Lung (tissue), 12 donors: ENCODE measurements around the gene TENM4. TPM values are rescaled to one million over a fixed set of nuclear protein-coding genes. Genes with fewer than 3 reads are reported as not detected.
A peak's percentile ranks its signal among the peaks of the same experiment; 100 is the strongest.

Experiments
- ATAC-seq: fragments of 200-7000 bp; cut with Tn5 transposase; one replicate; pipeline ENCODE4 v1.9.1; 2020; ENCODE audit warnings: moderate number of reproducible peaks; ENCODE audit not compliant: insufficient read depth, low FRiP score
- DNase-seq, 3 donors: peaks; one replicate each; pipeline ENCODE4 v3.0.0-alpha.2; 2013 to 2017
- H3K27ac ChIP-seq, 2 donors: one replicate each; pipeline ENCODE4 v1.5.1; 2013; ENCODE audit warnings: mild to moderate bottlenecking in 2 of 2, moderate library complexity in 2 of 2, control low read depth in 1 of 2, inconsistent platforms in 1 of 2, low read depth in 1 of 2, low read length in 1 of 2
- H3K27me3 ChIP-seq, 3 donors: one replicate each; pipeline ENCODE4 v1.5.1; 2013; ENCODE audit warnings: low read length in 2 of 3; ENCODE audit not compliant: control insufficient read depth in 3 of 3, insufficient read depth in 3 of 3
- H3K36me3 ChIP-seq, 4 donors: one replicate each; pipeline ENCODE4 v1.5.1; 2013; ENCODE audit warnings: low read length in 4 of 4, mild to moderate bottlenecking in 1 of 4, moderate library complexity in 1 of 4; ENCODE audit not compliant: control insufficient read depth in 4 of 4, insufficient read depth in 4 of 4
- H3K4me1 ChIP-seq, 5 donors: one replicate each; pipeline ENCODE4 v1.5.1; 2013; ENCODE audit warnings: low read length in 5 of 5, mild to moderate bottlenecking in 2 of 5, moderate library complexity in 1 of 5; ENCODE audit not compliant: control insufficient read depth in 5 of 5, insufficient read depth in 5 of 5
- H3K4me3 ChIP-seq: one replicate; pipeline ENCODE4 v1.5.1; 2013; ENCODE audit warnings: mild to moderate bottlenecking, control low read depth, moderate library complexity
- H3K9ac ChIP-seq, 2 donors: one replicate each; pipeline ENCODE4 v1.5.1; 2013; ENCODE audit warnings: low read length in 2 of 2, control low read depth in 1 of 2; ENCODE audit not compliant: insufficient read depth in 1 of 2
- H3K9me3 ChIP-seq, 4 donors: one replicate each; pipeline ENCODE4 v1.5.1; 2013; ENCODE audit warnings: low read length in 3 of 4, mild to moderate bottlenecking in 1 of 4, moderate library complexity in 1 of 4; ENCODE audit not compliant: control insufficient read depth in 4 of 4, insufficient read depth in 3 of 4
- WGBS, 2 donors: extraction: QIAGEN DNeasy Blood & Tissue Kit; methylation state at CpG; one replicate each; pipeline ENCODE4 v1.1.7; 2013; 5-methylcytosine and 5-hydroxymethylcytosine counted together
- polyA plus RNA-seq, 2 donors: library from polyadenylated mRNA; stranded (reverse); fragments of 200-250 nt; gene quantifications; one replicate each; pipeline ENCODE4 v1.2.1, GENCODE V29; 2013
- total RNA-seq, 2 donors: library from RNA; depleted of rRNA in 1 of 2; stranded (reverse); fragments of >200 nt in 1 of 2; gene quantifications; one replicate each; pipeline ENCODE4 v1.2.1, GENCODE V29; 2014 to 2021
- TF ChIP-seq, protein P1 (sequence below): IDR thresholded peaks from 2 replicates; pipeline ENCODE4 v1.5.1; 2012; ENCODE audit warnings: mild to moderate bottlenecking; ENCODE audit errors: control extremely low read depth, extremely low read depth
- donor health status: control.
- donor health status: control.
- donor health status: Bipolar disorder and iron deficiency.
- donor health status: healthy.
- donor health status: DM: yes; HTN: yes; CAD: no.

TENM4 gene
- total and polyA plus RNA-seq, 4 donors: 0.28 to 16.4 (median 3.2) TPM

DNA sequence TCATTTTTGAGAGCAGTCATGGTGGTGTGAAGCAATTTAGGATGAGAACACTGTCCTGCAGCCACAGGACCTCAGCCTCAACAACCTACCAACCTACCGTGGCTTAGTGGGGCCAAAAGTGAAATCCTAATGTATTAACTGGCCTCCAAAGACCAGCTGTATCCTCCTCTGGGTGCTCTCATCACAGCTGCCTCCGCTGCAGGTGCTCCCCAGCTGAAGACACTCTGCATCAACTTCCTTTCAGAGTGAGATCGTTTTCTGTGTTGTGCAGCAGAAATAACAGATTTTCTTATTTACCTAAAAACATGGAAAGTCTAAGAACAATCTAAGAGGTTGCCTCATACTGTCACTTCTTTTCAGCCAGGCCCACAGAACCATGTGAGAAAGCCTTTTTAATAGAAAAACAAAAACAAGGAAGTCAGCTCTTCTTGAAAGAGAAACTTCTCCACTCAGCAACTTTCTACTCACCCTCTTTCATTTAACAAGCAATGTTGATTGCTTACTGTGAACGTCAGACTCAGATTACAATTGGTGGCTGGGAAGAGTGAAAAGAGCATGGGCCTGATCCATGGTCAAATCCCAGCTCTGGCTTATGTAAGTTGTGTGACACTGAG lies 136.1 kb downstream of the TENM4 start:
- Histone ChIP-seq H3K36me3 (no peaks in the 10 kb centered on the region), H3K4me1 (peaks cover 0 to 6% (median 0%) of the 10 kb centered on the region in 5 donors), H3K9ac (no peak overlapping the region), H3K4me3 (no peak overlapping the region), H3K9me3 (peaks cover 0 to 1% (median 0%) of the 10 kb centered on the region in 4 donors), H3K27ac (no peak overlapping the region), H3K27me3 (no peaks in the 10 kb centered on the region)
- peak in 2 of 3 donors; percentile 35 to 63 for DNase-seq
- TF ChIP-seq, protein P1, sequence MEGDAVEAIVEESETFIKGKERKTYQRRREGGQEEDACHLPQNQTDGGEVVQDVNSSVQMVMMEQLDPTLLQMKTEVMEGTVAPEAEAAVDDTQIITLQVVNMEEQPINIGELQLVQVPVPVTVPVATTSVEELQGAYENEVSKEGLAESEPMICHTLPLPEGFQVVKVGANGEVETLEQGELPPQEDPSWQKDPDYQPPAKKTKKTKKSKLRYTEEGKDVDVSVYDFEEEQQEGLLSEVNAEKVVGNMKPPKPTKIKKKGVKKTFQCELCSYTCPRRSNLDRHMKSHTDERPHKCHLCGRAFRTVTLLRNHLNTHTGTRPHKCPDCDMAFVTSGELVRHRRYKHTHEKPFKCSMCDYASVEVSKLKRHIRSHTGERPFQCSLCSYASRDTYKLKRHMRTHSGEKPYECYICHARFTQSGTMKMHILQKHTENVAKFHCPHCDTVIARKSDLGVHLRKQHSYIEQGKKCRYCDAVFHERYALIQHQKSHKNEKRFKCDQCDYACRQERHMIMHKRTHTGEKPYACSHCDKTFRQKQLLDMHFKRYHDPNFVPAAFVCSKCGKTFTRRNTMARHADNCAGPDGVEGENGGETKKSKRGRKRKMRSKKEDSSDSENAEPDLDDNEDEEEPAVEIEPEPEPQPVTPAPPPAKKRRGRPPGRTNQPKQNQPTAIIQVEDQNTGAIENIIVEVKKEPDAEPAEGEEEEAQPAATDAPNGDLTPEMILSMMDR: no peak
- WGBS, 2 donors: 58 to 60% methylated on average over 4 of the region's 4 CpGs
- ATAC-seq: no peak

DNA sequence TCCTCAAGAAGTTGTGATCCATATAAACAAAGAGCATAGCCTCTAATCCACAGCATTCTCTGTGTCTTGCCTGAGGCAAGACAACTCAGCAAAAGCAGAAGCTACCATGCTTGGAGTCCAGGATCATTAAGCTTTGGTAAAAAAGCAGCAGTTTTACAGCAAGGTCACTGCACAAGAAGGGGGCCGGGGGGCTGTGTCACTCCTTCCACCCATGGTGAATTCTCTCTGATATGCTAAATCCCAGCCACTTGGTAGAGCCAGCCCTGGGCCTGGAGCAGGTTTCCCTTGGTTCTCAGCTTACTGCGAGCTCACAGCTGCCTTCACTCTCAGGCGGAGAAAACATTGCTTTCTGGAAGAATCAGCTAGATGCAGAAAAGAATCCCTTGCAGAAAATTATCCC lies 144.7 kb downstream of the TENM4 start:
- H3K36me3 ChIP-seq: no peaks in the 10 kb centered on the region
- no peak for ATAC-seq
- no peak for DNase-seq
- peaks cover 0 to 8% (median 4%) of the 10 kb centered on the region in 5 donors for H3K4me1 ChIP-seq
- no peak overlapping the region for H3K9ac ChIP-seq
- no peak overlapping the region for H3K4me3 ChIP-seq
- H3K27me3 ChIP-seq: no peaks in the 10 kb centered on the region
- WGBS, 2 donors: 56 to 68% methylated on average over 3 of the region's 3 CpGs
- TF ChIP-seq, protein P1: no peak
- no peak overlapping the region for H3K27ac ChIP-seq
- H3K9me3 ChIP-seq: no peaks in the 10 kb centered on the region

DNA sequence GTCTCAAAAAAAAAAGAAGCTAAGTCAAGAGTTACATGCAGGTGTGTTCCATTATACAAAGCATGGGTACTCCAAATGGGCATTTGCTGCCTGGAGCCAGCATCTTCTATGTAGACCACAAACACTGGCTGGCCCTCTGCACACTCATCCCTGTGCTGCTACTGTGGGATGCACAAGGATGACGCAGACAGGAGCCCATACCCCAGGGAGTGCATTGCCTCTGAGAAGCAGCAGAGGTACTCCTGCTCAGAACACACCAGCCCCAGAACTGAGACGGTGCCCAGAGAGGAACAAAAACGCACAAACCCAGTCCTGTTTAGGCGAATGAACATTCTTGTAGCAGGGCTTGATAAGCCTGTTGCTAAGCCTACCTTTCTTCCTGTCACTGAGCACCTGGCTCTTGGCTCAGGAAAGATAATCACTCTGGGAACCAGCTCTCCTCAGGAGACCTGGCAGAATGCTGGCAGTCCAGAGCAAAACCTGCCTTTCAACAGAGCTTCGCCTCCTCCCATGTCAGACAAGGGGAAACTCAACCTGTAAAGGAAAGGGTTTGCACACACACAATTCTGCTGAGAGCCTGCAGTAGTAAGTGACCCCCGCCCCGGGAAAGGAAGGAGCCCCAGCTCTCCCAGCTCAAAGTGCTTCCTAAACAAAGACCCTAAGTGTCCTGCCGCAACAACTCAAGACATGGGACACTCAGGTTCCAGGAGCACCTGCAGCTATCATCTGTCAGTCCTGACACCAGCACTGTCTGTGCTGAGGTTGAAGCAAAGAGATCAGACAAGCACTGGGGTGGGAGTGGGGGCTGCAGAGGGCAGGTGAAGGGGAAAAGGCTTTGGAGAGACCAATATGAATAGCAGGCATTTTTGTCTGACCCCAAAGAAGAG lies 145.7 kb downstream of the TENM4 start:
- Histone ChIP-seq H3K27ac (no peak overlapping the region), H3K4me1 (peaks cover 0 to 15% (median 4%) of the 10 kb centered on the region in 5 donors), H3K9ac (no peak overlapping the region), H3K27me3 (no peaks in the 10 kb centered on the region), H3K36me3 (no peaks in the 10 kb centered on the region), H3K9me3 (no peaks in the 10 kb centered on the region), H3K4me3 (no peak overlapping the region)
- ATAC-seq (no peak), DNase-seq (peak; percentile 19 to 72 (median 46))
- 63 to 76% methylated on average over 8 of the region's 8 CpGs for WGBS, 2 donors
- TF ChIP-seq, protein P1: no peak
